Prostate gland (tissue), 2 donors: Measurements from ENCODE around the gene KCND3.

Experiments used
- CTCF ChIP-seq, 4 experiments: fragments of 200-600 bp in 2 of 4; fragments of 450-650 bp in 2 of 4; sonication (generic) in 2 of 4; IDR thresholded peaks; 1 replicate in 3 of 4; 2 replicates in 1 of 4; pipeline ENCODE4 v1.5.1; 2016 to 2019; ENCODE audit warnings: antibody characterized with exemption in 4 of 4, mild to moderate bottlenecking in 2 of 4, moderate library complexity in 2 of 4
- POLR2A ChIP-seq: fragments of 450-650 bp; IDR thresholded peaks from one replicate; pipeline ENCODE4 v1.6.1; 2016; ENCODE audit warnings: antibody characterized with exemption, mild to moderate bottlenecking
- POLR2AphosphoS5 ChIP-seq: sonication (generic); formaldehyde crosslinking; IDR thresholded peaks from one replicate; pipeline ENCODE4 v1.6.1; 2017; ENCODE audit warnings: antibody characterized with exemption

- TF ChIP-seq POLR2AphosphoS5 = no peak
- no peak for TF ChIP-seq CTCF (IDR thresholded peaks at IDR 0.05)
- TF ChIP-seq POLR2A = no peak
Observed at GRCh38 chr1:111988743-111989453, 570 bp downstream of the KCND3 start.
